HG03442 (cell line): ENCODE results near the gene KCNA3.

Experiments used
- ATAC-seq: cut with Tn5 transposase; IDR thresholded peaks from one replicate; pipeline ENCODE4 v1.9.1; 2021; ENCODE audit warnings: mild to moderate bottlenecking, moderate library complexity; ENCODE audit not compliant: unreplicated experiment

Gene KCNA3

GRCh38 chr1:110674337-110675059, at the start of gene KCNA3:
Gene KCNA3, minus strand, starts transcription at chr1:110674940. Its CDS starts 131 bp downstream, at chr1:110674809.
- ATAC-seq, result peak; percentile 32

- ATAC-seq, result no peak
These were observed 48.1 kb upstream of the KCNA3 start for GRCh38 chr1:110722807-110723206.

GRCh38 chr1:110719908-110720307, 45.2 kb upstream of the KCNA3 start:
- no peak for ATAC-seq

- no peak for ATAC-seq
These were observed 43.7 kb upstream of the KCNA3 start for GRCh38 chr1:110718452-110718851.

GRCh38 chr1:110717179-110717578, 42.4 kb upstream of the KCNA3 start:
- no peak for ATAC-seq

- no peak for ATAC-seq
These were observed 39.7 kb upstream of the KCNA3 start for GRCh38 chr1:110714374-110714995.

GRCh38 chr1:110713221-110713620, 38.5 kb upstream of the KCNA3 start:
- ATAC-seq, result no peak

GRCh38 chr1:110710314-110710713, 35.6 kb upstream of the KCNA3 start:
- ATAC-seq, result no peak

GRCh38 chr1:110708974-110709440, 34.3 kb upstream of the KCNA3 start:
- no peak for ATAC-seq

- ATAC-seq, result no peak
These were observed 32.5 kb upstream of the KCNA3 start for GRCh38 chr1:110707232-110707631.

- ATAC-seq, result no peak
These were observed 31.9 kb upstream of the KCNA3 start for GRCh38 chr1:110706621-110707020.

- ATAC-seq, result no peak
These were observed 27.5 kb upstream of the KCNA3 start for GRCh38 chr1:110702260-110702659.

GRCh38 chr1:110700767-110701166, 26.0 kb upstream of the KCNA3 start:
- ATAC-seq, result no peak

- no peak for ATAC-seq
These were observed 22.9 kb upstream of the KCNA3 start for GRCh38 chr1:110697606-110698005.

- ATAC-seq, result no peak
These were observed 22.1 kb upstream of the KCNA3 start for GRCh38 chr1:110696818-110697217.

GRCh38 chr1:110690709-110691365, 16.1 kb upstream of the KCNA3 start:
- no peak for ATAC-seq

- no peak for ATAC-seq
These were observed 15.1 kb upstream of the KCNA3 start for GRCh38 chr1:110689868-110690267.

- ATAC-seq, result no peak
These were observed 13.8 kb upstream of the KCNA3 start for GRCh38 chr1:110688514-110688913.

GRCh38 chr1:110687250-110687649, 12.5 kb upstream of the KCNA3 start:
- ATAC-seq, result no peak

GRCh38 chr1:110686188-110686587, 11.4 kb upstream of the KCNA3 start:
- no peak for ATAC-seq

GRCh38 chr1:110684491-110684890, 9.8 kb upstream of the KCNA3 start:
- ATAC-seq, result no peak

- ATAC-seq, result no peak
These were observed 8.2 kb upstream of the KCNA3 start for GRCh38 chr1:110682898-110683297.
